ENCODE results near the gene NFS1.

NFS1 gene

DNA sequence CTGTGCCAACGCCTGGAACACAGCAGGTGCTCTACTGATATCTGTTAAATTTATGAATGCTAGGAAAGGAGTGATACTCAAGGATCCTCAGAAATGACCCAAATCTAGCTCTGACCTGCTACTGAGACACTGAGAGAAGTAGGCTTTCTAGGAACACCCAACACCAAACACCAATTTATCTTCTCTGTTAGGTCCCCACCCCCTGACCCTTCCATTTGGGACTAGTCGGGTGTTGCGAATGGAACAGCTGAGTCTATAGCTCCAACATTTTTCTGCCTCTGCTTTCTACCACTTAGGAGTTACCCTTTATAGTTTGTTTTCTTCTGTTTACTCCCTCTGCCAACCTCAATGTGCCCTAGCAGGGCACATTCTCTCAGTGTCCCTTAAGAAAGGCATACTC, 58.4 kb downstream of the NFS1 start:
- DNase-seq (ENCODE audit: low spot score), result no peak

DNA sequence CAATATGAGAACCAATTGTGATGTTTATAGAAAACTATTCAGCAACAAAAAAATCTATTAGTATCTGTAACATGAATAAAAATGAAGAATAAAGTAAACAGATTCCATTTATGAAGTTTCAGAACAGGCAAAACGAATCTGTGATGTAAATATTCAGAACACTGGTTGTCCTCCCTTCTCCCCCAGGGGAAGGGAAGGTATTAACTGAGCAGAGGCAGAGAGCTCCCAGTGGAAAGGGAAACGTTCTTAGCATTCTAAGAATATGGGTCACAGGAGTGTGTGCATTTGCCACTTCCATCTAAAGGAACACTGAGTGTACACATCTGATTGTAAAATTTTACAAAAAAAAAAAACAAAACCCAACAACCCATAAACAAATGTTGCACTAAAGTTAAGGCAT, 60.4 kb downstream of the NFS1 start:
- DNase-seq (ENCODE audit: low spot score), result no peak

DNA sequence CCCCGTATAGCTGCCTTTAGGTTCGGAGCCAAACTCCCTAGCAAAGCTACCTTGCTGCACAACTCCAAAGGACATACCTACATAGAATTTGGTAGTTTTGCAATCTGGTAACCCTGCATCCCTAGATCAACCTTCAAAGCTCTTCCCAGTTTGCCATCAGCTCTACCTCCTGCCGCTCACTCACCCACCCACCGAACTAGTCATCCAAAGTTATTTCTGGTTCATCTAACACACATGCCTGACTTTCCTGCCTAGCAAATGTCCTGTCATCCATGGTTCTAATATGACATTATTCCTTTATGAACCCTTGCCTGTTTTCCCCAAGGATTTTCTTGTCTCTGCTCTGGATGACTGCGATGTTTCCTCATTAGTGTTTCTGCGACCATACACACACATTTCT, 61.9 kb downstream of the NFS1 start:
- peak; percentile 49 for DNase-seq (ENCODE audit: low spot score)

DNA sequence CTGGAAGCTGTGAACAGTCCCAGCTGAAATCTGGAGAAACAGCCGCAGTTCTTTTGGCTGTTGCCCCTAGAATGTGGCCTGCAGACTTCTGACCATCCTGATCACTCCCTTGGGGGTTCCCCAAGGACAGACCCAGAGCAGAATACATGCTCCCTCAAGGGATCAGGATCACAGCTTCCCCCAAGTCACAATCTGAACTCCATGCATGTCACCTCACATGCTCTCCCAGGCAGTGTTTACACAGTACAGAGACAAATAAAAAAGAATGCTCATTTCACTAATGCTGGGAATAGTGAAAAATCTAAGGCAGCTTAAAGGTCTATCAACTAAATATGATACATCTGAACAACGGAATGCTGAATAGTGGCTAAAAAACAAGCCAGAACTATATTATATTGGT, 63.1 kb downstream of the NFS1 start:
- DNase-seq (ENCODE audit: low spot score), result no peak

DNA sequence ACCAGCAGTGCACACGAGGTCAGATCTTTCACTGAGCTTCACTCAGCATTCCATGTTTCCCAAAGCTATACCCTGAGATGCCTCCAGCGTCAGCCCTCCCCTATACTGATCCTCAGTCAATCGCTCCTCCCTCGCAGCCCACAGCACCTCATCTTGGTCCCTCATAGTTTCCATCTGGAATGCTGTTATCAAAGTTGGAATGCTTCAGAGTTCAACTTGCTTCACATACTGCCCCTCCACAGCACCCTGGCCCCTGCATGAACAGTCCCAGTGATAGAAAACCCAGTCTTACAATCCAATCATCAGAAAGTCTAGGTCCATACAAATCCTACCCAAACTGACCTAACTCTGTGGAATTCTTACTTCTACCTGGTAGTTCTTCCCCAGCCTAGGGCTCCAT, 63.5 kb downstream of the NFS1 start:
- no peak for DNase-seq (ENCODE audit: low spot score)

DNA sequence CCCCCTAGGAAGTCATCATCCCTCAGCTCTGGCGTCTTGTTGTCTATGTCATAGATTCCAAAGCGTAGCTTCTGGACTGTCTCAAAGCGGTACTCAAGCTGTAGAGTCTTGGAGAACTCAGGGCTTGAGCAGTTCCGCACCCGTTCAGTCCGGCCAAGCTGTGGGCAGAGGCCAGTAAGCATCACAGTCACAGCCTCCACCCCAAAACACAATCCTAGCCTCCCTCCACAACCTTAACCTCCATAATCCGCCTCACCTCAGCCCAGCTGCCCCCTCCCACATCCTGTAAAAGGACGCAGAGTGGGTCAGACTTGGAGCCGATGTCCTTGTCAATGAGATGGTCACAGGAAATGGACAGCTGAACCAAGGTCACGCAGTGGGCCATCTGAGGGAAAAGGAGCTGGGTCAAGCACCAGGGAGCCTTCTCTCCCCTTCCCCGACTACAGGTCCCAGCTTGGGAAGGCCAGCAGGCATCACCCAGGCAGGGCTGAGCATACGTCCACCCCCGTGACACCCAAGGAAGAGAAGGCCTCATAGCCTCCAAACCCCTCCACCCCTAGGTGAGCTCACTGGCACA, 66.5 kb downstream of the NFS1 start:
- DNase-seq (ENCODE audit: low spot score), result no peak

DNA sequence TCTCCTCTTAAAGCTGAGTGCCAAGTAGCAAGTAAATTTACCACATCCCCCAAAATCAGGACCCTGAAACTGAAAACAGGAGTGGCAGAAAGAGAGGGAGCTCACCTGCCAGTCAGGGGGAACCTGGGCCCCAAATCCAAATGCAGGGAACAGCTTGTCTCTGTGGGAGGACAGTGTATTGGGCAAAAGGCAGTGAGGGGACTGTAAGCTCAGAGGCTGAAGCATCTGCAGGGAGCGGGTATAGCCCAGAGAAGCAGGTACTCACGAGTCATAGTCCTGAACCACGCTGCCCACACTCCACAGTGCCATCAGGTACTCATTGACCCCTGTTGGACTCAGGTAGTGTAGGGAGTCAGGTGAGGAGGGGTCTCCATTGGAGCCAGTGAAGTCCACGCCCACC, 68.5 kb downstream of the NFS1 start:
- no peak for DNase-seq (ENCODE audit: low spot score)

DNA sequence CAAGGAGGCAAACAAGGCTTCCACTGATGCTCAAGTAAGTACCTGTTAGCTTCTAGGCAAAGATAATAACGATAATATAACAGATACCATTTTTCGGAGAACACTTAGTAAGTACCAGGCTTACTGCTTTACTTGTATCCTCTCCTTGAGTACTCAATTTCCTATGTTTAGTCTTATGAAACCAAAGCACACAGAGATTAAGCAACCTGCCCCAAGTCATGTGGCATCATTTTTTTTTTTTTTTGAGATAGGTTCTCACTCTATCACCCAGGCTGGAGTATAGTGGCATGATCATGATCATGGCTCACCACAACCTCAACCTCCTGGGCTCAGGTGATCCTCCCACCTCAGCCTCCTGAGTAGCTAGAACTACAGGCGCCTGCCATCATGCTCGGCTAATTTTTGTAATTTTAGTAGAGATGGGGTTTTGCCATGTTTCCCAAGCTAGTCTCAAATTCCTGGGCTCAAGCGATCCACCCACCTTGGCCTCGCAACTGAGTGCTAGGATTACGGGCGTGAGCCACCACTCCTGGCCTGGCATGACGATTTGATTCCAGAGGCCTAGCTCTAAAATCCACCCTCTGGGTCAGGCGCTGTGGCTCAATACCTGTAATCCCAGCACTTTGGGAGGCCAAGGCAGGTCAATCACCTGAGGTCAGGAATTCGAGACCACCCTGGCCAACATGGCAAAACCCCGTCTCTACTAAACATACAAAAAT, 69.6 kb downstream of the NFS1 start:
- DNase-seq (ENCODE audit: low spot score), result no peak

DNA sequence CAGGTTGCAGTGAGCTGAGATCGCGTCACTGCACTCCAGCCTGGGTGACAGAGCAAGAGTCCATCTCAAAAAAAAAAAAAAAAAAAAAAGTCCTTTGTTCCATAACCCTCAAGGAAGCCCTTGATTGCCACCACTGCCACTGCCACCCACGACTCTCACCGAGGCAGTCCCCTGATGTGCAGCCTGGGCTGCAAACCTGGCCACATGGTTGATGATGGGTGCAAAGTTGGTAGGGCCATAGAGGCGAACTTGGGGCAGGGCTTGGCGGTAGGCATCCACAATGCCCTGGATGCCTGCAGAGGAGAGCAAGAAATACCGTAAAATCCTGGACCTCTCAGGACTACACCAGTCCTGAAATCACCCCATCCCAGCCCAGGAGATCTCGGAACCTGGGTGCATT, 72.0 kb downstream of the NFS1 start:
- no peak for DNase-seq (ENCODE audit: low spot score)

DNA sequence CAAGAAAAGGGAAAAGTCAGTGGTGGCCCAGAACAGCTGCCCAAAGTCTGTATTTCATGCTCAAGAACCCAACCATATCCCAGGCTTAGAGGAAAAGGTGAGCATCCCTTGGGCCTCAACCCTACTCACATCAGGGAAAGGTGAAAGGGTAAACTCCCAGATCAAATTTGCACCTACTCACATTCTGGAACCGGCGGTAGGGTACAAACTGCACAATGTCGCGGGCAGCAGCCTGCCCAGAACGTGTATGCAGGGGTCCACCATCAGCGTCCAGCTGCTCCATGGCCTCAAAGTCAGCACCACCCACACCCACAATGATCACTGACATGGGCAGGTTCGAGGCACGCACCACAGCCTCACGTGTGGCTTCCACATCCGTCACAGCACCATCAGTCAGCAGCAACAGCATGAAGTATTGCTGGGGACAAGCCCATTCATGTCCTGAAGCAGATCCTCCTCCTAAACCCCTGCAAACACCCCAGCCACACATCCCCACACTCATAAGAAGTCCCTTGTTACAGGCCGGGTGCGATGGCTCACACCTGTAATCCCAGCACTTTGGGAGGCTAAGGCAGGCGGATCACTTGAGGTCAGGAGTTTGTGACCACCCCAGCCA, 72.7 kb downstream of the NFS1 start:
- no peak for DNase-seq (ENCODE audit: low spot score)

DNA sequence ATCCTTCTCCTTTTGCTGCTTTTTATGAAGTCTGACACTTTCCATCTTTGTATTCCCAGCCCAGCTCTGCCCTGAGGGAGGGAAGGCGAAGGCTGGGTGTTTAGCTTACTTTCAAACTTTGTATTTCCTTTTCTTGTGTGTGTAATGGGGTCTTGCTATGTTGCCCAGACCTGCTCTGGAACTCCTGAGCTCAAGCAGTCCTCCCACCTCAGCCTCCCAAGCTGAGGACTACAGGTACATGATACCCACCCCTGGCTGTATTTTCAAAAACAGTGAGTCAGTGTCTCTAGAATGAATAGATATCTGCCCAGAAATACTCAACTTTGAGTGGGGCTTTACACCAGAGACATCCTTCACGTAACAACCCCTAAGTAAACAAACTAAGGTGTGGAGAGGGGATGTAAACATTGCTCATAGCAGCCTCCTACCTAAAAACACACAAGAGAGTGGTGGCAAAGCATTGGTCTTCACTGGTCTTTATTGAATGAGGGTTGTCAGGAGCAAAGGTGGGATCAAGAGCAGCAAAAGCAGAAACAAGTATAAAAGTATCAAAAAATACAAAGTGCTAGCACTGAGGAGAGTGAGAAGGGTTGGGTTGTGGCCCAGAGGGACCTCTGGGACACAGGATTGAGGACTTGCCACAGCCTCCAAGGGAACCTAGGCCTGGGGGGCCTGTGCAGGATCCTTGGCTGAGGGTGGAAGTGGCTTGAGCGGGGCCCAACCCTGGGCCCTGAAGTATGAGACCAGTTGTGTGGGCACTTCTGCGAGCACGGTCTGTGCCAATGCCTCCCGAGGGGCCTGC, 73.4 kb downstream of the NFS1 start:
- DNase-seq (ENCODE audit: low spot score), result no peak

DNA sequence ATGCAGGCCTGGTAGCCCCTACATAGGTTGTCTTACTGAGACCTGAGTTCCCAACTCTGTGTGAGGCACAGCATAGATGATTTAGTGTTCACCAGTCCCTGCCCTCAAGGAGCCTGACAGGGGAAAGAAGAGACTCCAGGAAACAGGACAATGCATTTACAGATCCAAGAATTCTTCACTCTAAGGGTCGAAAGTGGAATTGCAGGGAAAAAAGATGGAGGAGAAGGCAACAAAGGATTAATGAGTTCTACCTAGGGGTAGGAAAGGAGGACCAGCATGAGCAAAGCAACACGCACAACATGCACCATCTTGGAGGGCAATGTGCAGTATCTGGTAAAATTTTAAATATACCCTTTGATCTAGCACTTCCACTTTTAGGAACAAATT, 77.6 kb downstream of the NFS1 start:
- DNase-seq (ENCODE audit: low spot score), result no peak

DNA sequence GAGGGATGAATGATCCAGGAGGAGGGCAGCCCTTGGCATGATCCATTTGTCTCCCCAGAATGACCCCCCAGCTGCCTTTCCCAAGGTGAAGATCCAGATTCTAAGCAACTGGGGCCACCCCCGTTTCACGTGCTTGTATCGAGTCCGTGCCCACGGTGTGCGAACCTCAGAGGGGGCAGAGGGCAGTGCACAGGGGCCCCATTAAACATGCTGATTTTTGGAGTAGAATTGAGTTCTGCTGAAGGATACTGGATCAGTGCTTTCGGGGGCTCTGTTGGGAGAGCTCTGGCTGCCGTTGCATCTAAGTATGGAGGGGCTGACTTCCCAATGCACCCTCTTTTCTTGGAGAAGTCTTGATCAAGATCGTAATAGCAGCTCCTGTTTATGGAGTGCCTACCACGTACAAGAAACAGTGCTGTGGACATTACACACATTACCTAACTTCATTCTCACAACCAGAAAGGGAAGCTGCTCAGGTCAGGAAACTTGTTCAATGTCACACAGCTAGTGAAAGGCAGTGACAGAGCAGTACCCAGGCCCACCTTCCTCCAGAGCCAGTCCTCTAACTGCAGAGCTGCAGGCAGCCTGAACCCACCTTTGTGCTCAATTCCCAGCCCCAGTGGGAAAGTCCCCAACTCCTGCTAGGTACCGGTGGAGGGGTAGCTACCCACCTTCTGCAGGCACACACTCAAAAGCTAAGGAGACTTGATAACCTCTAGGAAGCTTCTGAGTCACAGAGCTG, 78.2 kb downstream of the NFS1 start:
- no peak for DNase-seq (ENCODE audit: low spot score)

DNA sequence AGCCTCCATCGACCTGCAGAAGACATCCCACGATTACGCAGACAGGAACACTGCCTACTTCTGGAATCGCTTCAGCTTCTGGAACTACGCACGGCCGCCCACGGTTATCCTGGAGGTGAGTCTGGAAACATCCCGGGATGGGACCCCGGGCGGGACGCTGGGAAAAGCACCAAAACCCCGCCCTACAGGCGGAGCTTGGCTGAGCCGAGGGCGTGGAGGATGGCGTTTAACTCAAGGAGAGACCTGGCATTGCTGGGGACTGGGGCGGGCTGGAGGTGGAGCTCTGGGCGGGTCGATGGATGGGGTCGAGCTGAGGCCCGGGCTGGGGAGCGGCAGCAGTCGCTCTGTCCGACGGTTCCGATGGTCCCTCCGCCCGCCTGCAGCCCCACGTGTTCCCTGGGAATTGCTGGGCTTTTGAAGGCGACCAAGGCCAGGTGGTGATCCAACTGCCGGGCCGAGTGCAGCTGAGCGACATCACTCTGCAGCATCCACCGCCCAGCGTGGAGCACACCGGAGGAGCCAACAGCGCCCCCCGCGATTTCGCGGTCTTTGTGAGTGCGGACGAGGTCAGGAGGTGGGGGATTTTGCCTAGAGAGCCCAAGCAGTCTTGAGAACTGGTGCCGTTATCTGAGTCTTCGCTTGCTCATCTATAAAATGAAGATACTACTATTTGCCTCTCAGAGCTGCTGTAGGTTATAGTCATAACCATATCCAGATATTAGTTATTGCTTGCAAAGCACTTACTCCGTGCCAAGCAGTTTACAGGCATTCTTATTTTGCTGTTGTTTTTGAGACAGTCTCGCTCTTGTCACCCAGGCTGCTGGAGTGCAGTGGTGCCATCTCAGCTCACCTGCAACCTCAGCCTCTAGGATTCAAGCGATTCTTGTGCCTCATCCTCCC, 79.7 kb downstream of the NFS1 start:
- DNase-seq (ENCODE audit: low spot score), result peak; percentile 57

DNA sequence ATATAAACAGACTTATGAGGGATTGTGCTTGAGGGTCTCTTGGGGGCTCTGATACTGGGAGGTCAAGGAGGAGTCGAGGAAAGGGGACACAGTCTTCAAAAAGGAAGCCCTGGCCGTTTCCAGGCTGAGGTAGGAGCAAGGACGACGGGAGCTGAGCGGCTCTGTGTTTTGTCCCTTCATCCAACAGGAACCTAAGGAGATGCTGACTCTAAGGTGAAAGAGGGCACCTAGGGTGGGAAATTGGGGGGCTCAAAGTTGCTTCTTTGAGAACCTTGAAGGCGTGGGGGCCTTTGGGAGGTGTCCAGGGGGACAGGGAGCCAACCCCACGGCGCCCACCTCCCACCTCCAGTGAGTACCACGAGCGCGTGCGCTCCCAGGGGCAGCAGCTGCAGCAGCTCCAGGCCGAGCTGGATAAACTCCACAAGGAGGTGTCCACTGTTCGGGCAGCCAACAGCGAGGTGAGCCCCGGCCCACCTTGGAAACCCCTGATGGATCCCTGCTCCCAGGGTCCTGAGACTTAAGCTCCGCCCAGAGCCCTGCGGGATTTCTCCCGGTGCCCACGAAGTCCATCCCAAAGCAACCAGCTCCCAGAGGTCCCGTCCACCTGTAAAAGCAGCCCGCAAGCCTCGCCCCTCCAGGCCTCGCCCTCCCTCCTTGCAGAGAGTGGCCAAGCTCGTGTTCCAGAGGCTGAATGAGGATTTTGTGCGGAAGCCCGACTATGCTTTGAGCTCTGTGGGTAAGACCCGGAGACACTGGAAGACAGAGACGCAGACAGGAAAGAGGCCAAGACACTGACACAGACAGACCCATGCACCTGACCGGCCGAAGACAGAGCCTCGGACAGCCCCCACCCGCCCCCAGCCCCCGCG, 80.7 kb downstream of the NFS1 start:
- no peak for DNase-seq (ENCODE audit: low spot score)

All from Ammon's horn (tissue), 1 donor.